ENCODE data around the gene EYS.

Gene EYS

GRCh38 chr6:63671098-63671754, 2035.8 kb downstream of the EYS start:
- no peak for DNase-seq (ENCODE audit: low spot score)

Data from germinal center (tissue), 1 donor.